SJSA1 (cell line): ENCODE data around the gene ALKBH5. TPM values are rescaled to one million over a fixed set of nuclear protein-coding genes. Genes with fewer than 3 reads are reported as not detected.

Source experiments
- DNase-seq, 2 experiments: peaks; one replicate each; pipeline ENCODE4 v3.0.0-alpha.2; 2015 to 2020; ENCODE audit warnings: low spot score in 2 of 2, low read depth in 1 of 2
- H3K27ac ChIP-seq: fragments of 250-450 bp; sonication (Bioruptor Pico); 2 replicates; pipeline ENCODE4 v1.5.1; 2020; ENCODE audit warnings: mild to moderate bottlenecking, moderate library complexity
- H3K27me3 ChIP-seq: fragments of 250-450 bp; sonication (Bioruptor Pico); replicated peaks from 2 replicates; pipeline ENCODE4 v1.5.1; 2020; ENCODE audit warnings: mild to moderate bottlenecking, moderate library complexity
- H3K36me3 ChIP-seq: fragments of 250-450 bp; sonication (Bioruptor Pico); 2 replicates; pipeline ENCODE4 v1.5.1; 2020; ENCODE audit warnings: mild to moderate bottlenecking
- H3K4me1 ChIP-seq: fragments of 250-450 bp; sonication (Bioruptor Pico); replicated peaks from 2 replicates; pipeline ENCODE4 v1.6.1; 2021; ENCODE audit warnings: mild to moderate bottlenecking
- H3K4me3 ChIP-seq: fragments of 250-450 bp; sonication (Bioruptor Pico); 2 replicates; pipeline ENCODE4 v1.5.1; 2020; ENCODE audit warnings: mild to moderate bottlenecking
- H3K9me3 ChIP-seq: fragments of 250-450 bp; sonication (Bioruptor Pico); replicated peaks from 2 replicates; pipeline ENCODE4 v1.5.1; 2020; ENCODE audit warnings: mild to moderate bottlenecking
- total RNA-seq: library from RNA; depleted of rRNA; stranded (reverse); fragments of >200 nt; shearing (Covaris generic); gene quantifications from 2 replicates; pipeline ENCODE4 v1.2.3, GENCODE V29; 2014

ALKBH5 gene
- total RNA-seq, 1 experiment from 2014 or later, result 61.3 TPM

- no peaks in the 10 kb centered on the region for H3K27me3 ChIP-seq
- peaks cover 9% of the 10 kb centered on the region for H3K4me1 ChIP-seq
- H3K4me3 ChIP-seq, result no peak overlapping the region
- no peak overlapping the region for H3K27ac ChIP-seq
- no peak for DNase-seq
- H3K9me3 ChIP-seq, result no peaks in the 10 kb centered on the region
- peaks cover 55% of the 10 kb centered on the region for H3K36me3 ChIP-seq
Observed at GRCh38 chr17:18240449-18240848, 56.8 kb downstream of the ALKBH5 start.

- Histone ChIP-seq H3K27me3 (no peaks in the 10 kb centered on the region), H3K9me3 (no peaks in the 10 kb centered on the region), H3K4me3 (no peak overlapping the region), H3K4me1 (peaks cover under 1% of the 10 kb centered on the region; the same call in 1 of the 2 replicates), H3K27ac (no peak overlapping the region), H3K36me3 (peaks cover 55% of the 10 kb centered on the region)
- no peak for DNase-seq
Observed at GRCh38 chr17:18241229-18241871, 57.7 kb downstream of the ALKBH5 start.

- Histone ChIP-seq H3K4me1 (no peaks in the 10 kb centered on the region), H3K4me3 (no peak overlapping the region), H3K27me3 (no peaks in the 10 kb centered on the region), H3K36me3 (peaks cover 72% of the 10 kb centered on the region), H3K9me3 (no peaks in the 10 kb centered on the region), H3K27ac (no peak overlapping the region)
- no peak for DNase-seq
Observed at GRCh38 chr17:18245038-18245776, 61.6 kb downstream of the ALKBH5 start.

GRCh38 chr17:18246109-18246725 is 62.6 kb downstream of the ALKBH5 start:
- no peak overlapping the region for H3K27ac ChIP-seq
- no peaks in the 10 kb centered on the region for H3K27me3 ChIP-seq
- no peaks in the 10 kb centered on the region for H3K9me3 ChIP-seq
- H3K4me1 ChIP-seq, result no peaks in the 10 kb centered on the region
- H3K36me3 ChIP-seq, result peaks cover 78% of the 10 kb centered on the region
- no peak for DNase-seq
- H3K4me3 ChIP-seq, result no peak overlapping the region

GRCh38 chr17:18246880-18247612 is 63.4 kb downstream of the ALKBH5 start:
- Histone ChIP-seq H3K4me3 (no peak overlapping the region), H3K27ac (no peak overlapping the region), H3K4me1 (no peaks in the 10 kb centered on the region), H3K36me3 (peaks cover 85% of the 10 kb centered on the region), H3K9me3 (no peaks in the 10 kb centered on the region), H3K27me3 (no peaks in the 10 kb centered on the region)
- DNase-seq, result peak in 1 of 2 experiments; percentile 59

- no peak for DNase-seq
- no peak overlapping the region for H3K27ac ChIP-seq
- peaks cover 86% of the 10 kb centered on the region for H3K36me3 ChIP-seq
- H3K4me1 ChIP-seq, result no peaks in the 10 kb centered on the region
- H3K4me3 ChIP-seq, result no peak overlapping the region
- H3K27me3 ChIP-seq, result no peaks in the 10 kb centered on the region
- H3K9me3 ChIP-seq, result no peaks in the 10 kb centered on the region
Observed at GRCh38 chr17:18247613-18248001, 64.0 kb downstream of the ALKBH5 start.

- H3K36me3 ChIP-seq, result peaks cover 89% of the 10 kb centered on the region
Observed at GRCh38 chr17:18248300-18248731, 64.7 kb downstream of the ALKBH5 start.

GRCh38 chr17:18248811-18249210 is 65.2 kb downstream of the ALKBH5 start:
- Histone ChIP-seq H3K9me3 (no peaks in the 10 kb centered on the region), H3K27me3 (no peaks in the 10 kb centered on the region), H3K27ac (no peak overlapping the region), H3K4me3 (no peak overlapping the region), H3K4me1 (no peaks in the 10 kb centered on the region), H3K36me3 (peaks cover 89% of the 10 kb centered on the region)
- no peak for DNase-seq

More at GRCh38 chr17:18248300-18248731, 64.7 kb downstream of the ALKBH5 start:
- Histone ChIP-seq H3K4me3 (no peak overlapping the region), H3K4me1 (no peaks in the 10 kb centered on the region), H3K27ac (no peak overlapping the region), H3K27me3 (no peaks in the 10 kb centered on the region), H3K9me3 (no peaks in the 10 kb centered on the region)
- DNase-seq, result peak; percentile 45 to 66

GRCh38 chr17:18250259-18250658 is 66.6 kb downstream of the ALKBH5 start:
- H3K27me3 ChIP-seq, result no peaks in the 10 kb centered on the region
- H3K4me1 ChIP-seq, result no peaks in the 10 kb centered on the region
- DNase-seq, result no peak
- no peak overlapping the region for H3K4me3 ChIP-seq
- H3K36me3 ChIP-seq, result peaks cover 96% of the 10 kb centered on the region
- H3K9me3 ChIP-seq, result no peaks in the 10 kb centered on the region
- no peak overlapping the region for H3K27ac ChIP-seq

- Histone ChIP-seq H3K27me3 (no peaks in the 10 kb centered on the region), H3K4me3 (no peak overlapping the region), H3K4me1 (no peaks in the 10 kb centered on the region), H3K27ac (no peak overlapping the region), H3K36me3 (peaks cover 96% of the 10 kb centered on the region), H3K9me3 (no peaks in the 10 kb centered on the region)
- no peak for DNase-seq
Observed at GRCh38 chr17:18250708-18251107, 67.1 kb downstream of the ALKBH5 start.

- Histone ChIP-seq H3K4me1 (no peaks in the 10 kb centered on the region), H3K27me3 (no peaks in the 10 kb centered on the region), H3K4me3 (no peak overlapping the region), H3K9me3 (no peaks in the 10 kb centered on the region), H3K27ac (no peak overlapping the region), H3K36me3 (peaks cover 96% of the 10 kb centered on the region)
- DNase-seq, result no peak
Observed at GRCh38 chr17:18251204-18251603, 67.6 kb downstream of the ALKBH5 start.

- no peak for DNase-seq
- no peaks in the 10 kb centered on the region for H3K27me3 ChIP-seq
- H3K27ac ChIP-seq, result no peak overlapping the region
- H3K4me3 ChIP-seq, result no peak overlapping the region
- H3K4me1 ChIP-seq, result peaks cover 5% of the 10 kb centered on the region
- H3K9me3 ChIP-seq, result no peaks in the 10 kb centered on the region
- peaks cover 98% of the 10 kb centered on the region for H3K36me3 ChIP-seq
Observed at GRCh38 chr17:18252160-18252559, 68.5 kb downstream of the ALKBH5 start.

GRCh38 chr17:18253187-18253884 is 69.7 kb downstream of the ALKBH5 start:
- no peak overlapping the region for H3K27ac ChIP-seq
- no peaks in the 10 kb centered on the region for H3K9me3 ChIP-seq
- DNase-seq, result no peak
- peaks cover 12% of the 10 kb centered on the region for H3K4me1 ChIP-seq
- H3K27me3 ChIP-seq, result no peaks in the 10 kb centered on the region
- H3K36me3 ChIP-seq, result peaks cover 98% of the 10 kb centered on the region
- no peak overlapping the region for H3K4me3 ChIP-seq
